Vagina (tissue), 2 donors: Measurements from ENCODE around the gene IQSEC2.

Experiments
- CTCF ChIP-seq, 3 experiments: fragments of 450-650 bp in 2 of 3; fragments of 200-600 bp in 1 of 3; sonication (generic) in 1 of 3; IDR thresholded peaks; one replicate each; pipeline ENCODE4 v1.5.1; 2017 to 2019; ENCODE audit warnings: antibody characterized with exemption in 3 of 3, mild to moderate bottlenecking in 2 of 3, moderate library complexity in 2 of 3
- POLR2A ChIP-seq, 2 donors: fragments of 450-650 bp; IDR thresholded peaks; one replicate each; pipeline ENCODE4 v1.6.1; 2017; ENCODE audit warnings: antibody characterized with exemption in 2 of 2, mild to moderate bottlenecking in 2 of 2, moderate library complexity in 2 of 2
- POLR2AphosphoS5 ChIP-seq, 2 donors: sonication (generic); formaldehyde crosslinking; IDR thresholded peaks; one replicate each; pipeline ENCODE4 v1.9.0; 2017; ENCODE audit warnings: antibody characterized with exemption in 2 of 2, mild to moderate bottlenecking in 2 of 2, low read depth in 1 of 2; ENCODE audit not compliant: insufficient read depth in 1 of 2

GRCh38 chrX:53285591-53285990 is 4.2 kb upstream of the IQSEC2 start:
- TF ChIP-seq CTCF (IDR thresholded peaks at IDR 0.05) (no peak), POLR2AphosphoS5 (IDR thresholded peaks at IDR 0.05; ENCODE audit: insufficient read depth in 1 of 2, low read depth in 1 of 2) (no peak), POLR2A (IDR thresholded peaks at IDR 0.05) (no peak)
